ENCODE measurements around the gene ZBTB24.

The ZBTB24 gene

DNA sequence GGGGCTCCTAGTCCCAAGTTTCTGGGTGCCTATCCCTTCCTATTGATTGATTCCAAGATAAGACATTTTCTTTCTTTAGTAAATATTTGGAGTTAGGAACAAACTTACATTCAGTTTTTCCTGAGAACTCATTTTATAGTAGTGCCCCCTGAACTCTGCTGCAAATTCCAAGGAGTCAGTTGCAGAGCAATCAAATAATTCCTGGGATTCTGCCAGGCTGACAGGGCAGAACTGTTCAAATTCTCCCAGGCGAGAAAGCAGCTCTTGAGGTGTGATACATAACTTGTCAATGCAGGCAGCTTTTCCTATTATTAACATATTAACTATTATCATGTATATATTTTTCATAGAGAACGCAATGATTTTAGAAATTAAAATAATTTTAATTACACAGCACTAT is 15.9 kb upstream of the ZBTB24 start:
- ATAC-seq (ENCODE audit: insufficient read depth, low read depth) (no peak), DNase-seq (no peak)

DNA sequence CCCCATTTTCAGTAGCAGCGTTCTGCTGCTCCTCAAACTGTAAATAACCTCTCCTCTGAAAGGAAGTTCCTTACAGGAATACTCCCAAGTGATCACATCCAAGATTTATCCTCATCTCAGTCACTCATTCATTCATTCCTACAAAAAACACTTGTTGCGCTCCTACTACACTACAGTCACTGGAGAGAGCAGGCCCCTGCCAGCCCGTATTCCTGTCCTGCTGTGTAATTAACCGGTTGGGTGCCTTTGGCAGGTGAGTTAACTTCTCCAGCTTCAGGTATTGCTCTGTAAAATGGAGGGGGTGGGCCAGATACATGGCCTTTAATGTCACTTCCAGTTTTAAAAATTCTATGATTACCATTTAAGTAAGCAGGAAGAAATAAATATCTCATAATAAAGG is 15.0 kb upstream of the ZBTB24 start:
- no peak overlapping the region for H3K27ac ChIP-seq (ENCODE audit: low read length)
- no peak overlapping the region for H3K4me2 ChIP-seq (ENCODE audit: insufficient read depth, low read length)
- DNase-seq (no peak), ATAC-seq (ENCODE audit: insufficient read depth, low read depth) (no peak)
- no peaks in the 10 kb centered on the region for H3K9me3 ChIP-seq (ENCODE audit: insufficient read depth, low read length, severe bottlenecking)
- H3K36me3 ChIP-seq (ENCODE audit: insufficient read depth, low read length), result no peaks in the 10 kb centered on the region
- no peaks in the 10 kb centered on the region for H4K20me1 ChIP-seq (ENCODE audit: insufficient read depth, low read length)
- no peaks in the 10 kb centered on the region for H3K27me3 ChIP-seq (ENCODE audit: insufficient read depth, low read length, poor library complexity)
- H3K79me2 ChIP-seq (ENCODE audit: insufficient read depth, low read length), result no peaks in the 10 kb centered on the region
- TF ChIP-seq, protein P1, sequence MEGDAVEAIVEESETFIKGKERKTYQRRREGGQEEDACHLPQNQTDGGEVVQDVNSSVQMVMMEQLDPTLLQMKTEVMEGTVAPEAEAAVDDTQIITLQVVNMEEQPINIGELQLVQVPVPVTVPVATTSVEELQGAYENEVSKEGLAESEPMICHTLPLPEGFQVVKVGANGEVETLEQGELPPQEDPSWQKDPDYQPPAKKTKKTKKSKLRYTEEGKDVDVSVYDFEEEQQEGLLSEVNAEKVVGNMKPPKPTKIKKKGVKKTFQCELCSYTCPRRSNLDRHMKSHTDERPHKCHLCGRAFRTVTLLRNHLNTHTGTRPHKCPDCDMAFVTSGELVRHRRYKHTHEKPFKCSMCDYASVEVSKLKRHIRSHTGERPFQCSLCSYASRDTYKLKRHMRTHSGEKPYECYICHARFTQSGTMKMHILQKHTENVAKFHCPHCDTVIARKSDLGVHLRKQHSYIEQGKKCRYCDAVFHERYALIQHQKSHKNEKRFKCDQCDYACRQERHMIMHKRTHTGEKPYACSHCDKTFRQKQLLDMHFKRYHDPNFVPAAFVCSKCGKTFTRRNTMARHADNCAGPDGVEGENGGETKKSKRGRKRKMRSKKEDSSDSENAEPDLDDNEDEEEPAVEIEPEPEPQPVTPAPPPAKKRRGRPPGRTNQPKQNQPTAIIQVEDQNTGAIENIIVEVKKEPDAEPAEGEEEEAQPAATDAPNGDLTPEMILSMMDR (IDR thresholded peaks at IDR 0.05; ENCODE audit: borderline replicate concordance, extremely low read depth, low read length, poor library complexity, severe bottlenecking), result no peak
- no peak for TF ChIP-seq EZH2 (IDR thresholded peaks at IDR 0.05; ENCODE audit: borderline replicate concordance, low read depth, low read length, severe bottlenecking)
- no peak overlapping the region for H2AFZ ChIP-seq (ENCODE audit: low read depth, low read length)
- H3K4me1 ChIP-seq (ENCODE audit: insufficient read depth, low read length), result no peaks in the 10 kb centered on the region
- H3K9ac ChIP-seq (ENCODE audit: low read depth, low read length), result no peak overlapping the region
- H3K4me3 ChIP-seq (ENCODE audit: low read depth in 1 of 2, low read length in 2 of 2), result no peak overlapping the region

More for the DNA sequence above, 15.9 kb upstream of the ZBTB24 start:
- H3K4me1 ChIP-seq (ENCODE audit: insufficient read depth, low read length), result no peaks in the 10 kb centered on the region
- no peak overlapping the region for H3K27ac ChIP-seq (ENCODE audit: low read length)
- no peak overlapping the region for H2AFZ ChIP-seq (ENCODE audit: low read depth, low read length)
- H3K79me2 ChIP-seq (ENCODE audit: insufficient read depth, low read length), result no peaks in the 10 kb centered on the region
- no peak overlapping the region for H3K4me2 ChIP-seq (ENCODE audit: insufficient read depth, low read length)
- H3K9ac ChIP-seq (ENCODE audit: low read depth, low read length), result no peak overlapping the region
- H3K9me3 ChIP-seq (ENCODE audit: insufficient read depth, low read length, severe bottlenecking), result no peaks in the 10 kb centered on the region
- no peak overlapping the region for H3K4me3 ChIP-seq (ENCODE audit: low read depth in 1 of 2, low read length in 2 of 2)
- no peaks in the 10 kb centered on the region for H3K36me3 ChIP-seq (ENCODE audit: insufficient read depth, low read length)
- no peak for TF ChIP-seq EZH2 (IDR thresholded peaks at IDR 0.05; ENCODE audit: borderline replicate concordance, low read depth, low read length, severe bottlenecking)
- TF ChIP-seq, protein P1 (IDR thresholded peaks at IDR 0.05; ENCODE audit: borderline replicate concordance, extremely low read depth, low read length, poor library complexity, severe bottlenecking), result no peak
- no peaks in the 10 kb centered on the region for H4K20me1 ChIP-seq (ENCODE audit: insufficient read depth, low read length)
- H3K27me3 ChIP-seq (ENCODE audit: insufficient read depth, low read length, poor library complexity), result no peaks in the 10 kb centered on the region

DNA sequence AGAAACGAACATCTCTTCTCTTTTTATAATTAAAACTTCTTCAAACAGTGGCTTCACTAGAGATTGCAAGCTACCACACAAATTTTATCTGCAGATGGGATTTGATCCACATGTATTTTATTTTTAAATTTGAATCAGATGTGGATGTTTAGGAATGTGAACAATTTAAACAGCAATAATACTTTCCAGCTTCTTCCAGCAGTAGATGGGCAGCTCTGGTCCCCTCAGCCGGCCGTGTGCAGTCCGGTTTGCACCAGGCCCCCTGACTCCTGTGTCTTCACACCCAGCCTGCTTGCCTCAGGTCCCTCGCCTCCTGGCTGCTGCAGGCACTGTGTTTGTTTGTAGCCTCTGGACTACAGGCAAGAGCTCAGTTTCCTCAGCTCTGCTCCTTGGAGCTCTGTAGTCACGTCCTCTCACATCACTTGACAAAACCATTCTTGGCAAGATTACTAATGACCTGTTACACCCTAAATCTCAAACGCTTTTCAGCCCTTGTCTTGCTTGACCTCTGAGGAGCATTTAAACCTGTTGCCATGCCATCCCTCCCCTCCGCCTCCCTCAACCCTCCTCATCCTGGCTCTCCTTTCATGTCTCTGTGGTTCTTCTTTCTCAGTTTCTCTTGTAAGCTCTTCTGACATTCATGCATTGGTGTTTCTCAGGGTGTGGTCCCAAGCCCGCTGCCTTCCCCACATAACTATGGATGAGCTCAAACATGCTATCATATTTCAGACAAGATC is 13.2 kb upstream of the ZBTB24 start:
- ATAC-seq (ENCODE audit: insufficient read depth, low read depth) (no peak), DNase-seq (no peak)
- no peaks in the 10 kb centered on the region for H3K27me3 ChIP-seq (ENCODE audit: insufficient read depth, low read length, poor library complexity)
- no peak overlapping the region for H3K4me2 ChIP-seq (ENCODE audit: insufficient read depth, low read length)
- no peak overlapping the region for H3K9ac ChIP-seq (ENCODE audit: low read depth, low read length)
- TF ChIP-seq, protein P1 (IDR thresholded peaks at IDR 0.05; ENCODE audit: borderline replicate concordance, extremely low read depth, low read length, poor library complexity, severe bottlenecking), result no peak
- no peak for TF ChIP-seq EZH2 (IDR thresholded peaks at IDR 0.05; ENCODE audit: borderline replicate concordance, low read depth, low read length, severe bottlenecking)
- H3K4me3 ChIP-seq (ENCODE audit: low read depth in 1 of 2, low read length in 2 of 2), result no peak overlapping the region
- H3K36me3 ChIP-seq (ENCODE audit: insufficient read depth, low read length), result no peaks in the 10 kb centered on the region
- no peaks in the 10 kb centered on the region for H4K20me1 ChIP-seq (ENCODE audit: insufficient read depth, low read length)
- no peak overlapping the region for H3K27ac ChIP-seq (ENCODE audit: low read length)
- H3K79me2 ChIP-seq (ENCODE audit: insufficient read depth, low read length), result no peaks in the 10 kb centered on the region
- H2AFZ ChIP-seq (ENCODE audit: low read depth, low read length), result no peak overlapping the region
- peaks cover 15% of the 10 kb centered on the region for H3K4me1 ChIP-seq (ENCODE audit: insufficient read depth, low read length)
- no peaks in the 10 kb centered on the region for H3K9me3 ChIP-seq (ENCODE audit: insufficient read depth, low read length, severe bottlenecking)
